Natural killer cell (primary cell): ENCODE results near the gene PRPF6. TPM values are rescaled to one million over a fixed set of nuclear protein-coding genes. Genes with fewer than 3 reads are reported as not detected.
A peak's percentile ranks its signal among the peaks of the same experiment; 100 is the strongest.

Experiments
- ATAC-seq, 3 donors: fragments of 150-1000 bp in 2 of 3; fragments of 200-7000 bp in 1 of 3; cut with Tn5 transposase; 1 replicate in 1 of 3; 2 replicates in 2 of 3; pipeline ENCODE4 v1.10.0; 2021; ENCODE audit warnings: mild to moderate bottlenecking in 2 of 3, moderate library complexity in 2 of 3
- DNase-seq, 2 donors: peaks; one replicate each; pipeline versions ENCODE4 v3.0.0 to v3.0.0-alpha.2; 2013 to 2021; ENCODE audit warnings: mixed read lengths in 1 of 2
- H3K27ac ChIP-seq: one replicate; pipeline ENCODE4 v1.5.1; 2013; ENCODE audit warnings: mild to moderate bottlenecking, low read length
- H3K27me3 ChIP-seq: one replicate; pipeline ENCODE4 v1.6.1; 2013; ENCODE audit warnings: low read length; ENCODE audit not compliant: control insufficient read depth, insufficient read depth
- H3K36me3 ChIP-seq: one replicate; pipeline ENCODE4 v1.6.1; 2013; ENCODE audit warnings: low read length; ENCODE audit not compliant: control insufficient read depth, insufficient read depth
- H3K4me1 ChIP-seq: one replicate; pipeline ENCODE4 v1.6.1; 2013; ENCODE audit warnings: low read length; ENCODE audit not compliant: control insufficient read depth, insufficient read depth
- H3K4me3 ChIP-seq: one replicate; pipeline ENCODE4 v1.5.1; 2013; ENCODE audit warnings: low read length
- H3K9me3 ChIP-seq: one replicate; pipeline ENCODE4 v1.6.1; 2013; ENCODE audit warnings: low read length; ENCODE audit not compliant: control insufficient read depth, insufficient read depth
- H3K27ac Mint-ChIP-seq, 2 donors: one replicate each; pipeline ENCODE4 v1.8.0; 2022; ENCODE audit warnings: mild to moderate bottlenecking in 2 of 2, mixed read lengths in 2 of 2, moderate library complexity in 1 of 2
- H3K27me3 Mint-ChIP-seq, 2 donors: one replicate each; pipeline ENCODE4 v1.8.0; 2022; ENCODE audit warnings: low read depth in 2 of 2, mixed read lengths in 2 of 2
- H3K36me3 Mint-ChIP-seq: one replicate; pipeline ENCODE4 v1.8.0; 2022; ENCODE audit warnings: mixed read lengths
- H3K4me1 Mint-ChIP-seq, 2 donors: one replicate each; pipeline ENCODE4 v1.8.0; 2022; ENCODE audit warnings: mixed read lengths in 2 of 2
- H3K4me3 Mint-ChIP-seq: one replicate; pipeline ENCODE4 v1.8.0; 2022; ENCODE audit warnings: mild to moderate bottlenecking, moderate library complexity, mixed read lengths
- H3K9me3 Mint-ChIP-seq, 2 donors: one replicate each; pipeline ENCODE4 v1.8.0; 2022; ENCODE audit warnings: mixed read lengths in 2 of 2
- CTCF ChIP-seq: fragments of 200-600 bp; IDR thresholded peaks from one replicate; pipeline ENCODE4 v1.8.0; 2022; ENCODE audit warnings: antibody characterized with exemption
- WGBS: methylation state at CpG from one replicate; pipeline ENCODE4 v1.1.7; 2013; ENCODE audit warnings: missing lambda C conversion rate; ENCODE audit not compliant: insufficient coverage; 5-methylcytosine and 5-hydroxymethylcytosine counted together
- intact Hi-C: fragments of 100-400 bp; cut with micrococcal nuclease; formaldehyde crosslinking; loops from one replicate; pipeline ENCODE4 v1.14.2; 2022
- total RNA-seq, 4 donors: library from RNA; stranded (reverse); fragments of 120-200 nt in 1 of 4; gene quantifications; one replicate each; pipeline versions ENCODE4 v1.2.3 to v1.2.4, GENCODE V29; 2013 to 2022

The PRPF6 gene
- total RNA-seq, 3 donors from 2014 or later (not counting 1 experiment from before 2014, with no cell fraction given): 52.7 to 63.0 (median 55.0) TPM

DNA sequence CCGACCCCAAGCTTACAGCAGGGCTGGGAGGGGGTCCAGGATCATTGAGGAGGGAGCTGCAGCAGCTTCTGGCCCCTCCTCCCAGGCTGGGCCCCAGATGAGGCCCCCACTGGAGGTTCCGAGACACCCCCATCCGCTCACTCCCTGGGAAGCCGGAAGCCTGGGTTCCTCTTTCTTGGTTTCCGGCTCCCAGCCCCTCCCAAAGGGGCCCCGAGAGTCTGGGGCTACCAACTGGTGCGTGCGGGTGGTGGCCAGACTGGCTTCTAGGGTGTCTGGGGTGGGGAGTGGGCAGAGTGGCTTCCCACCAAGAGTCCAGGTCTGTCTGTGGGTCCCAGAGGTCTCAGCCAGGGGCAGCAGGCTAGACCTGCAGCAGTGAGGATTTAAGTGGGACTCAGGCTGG lies 96.2 kb downstream of the PRPF6 start:
- ATAC-seq (no peak), DNase-seq (peak in 1 of 2 donors; percentile 55)
- peak overlapping the region; percentile 90 for H3K4me3 Mint-ChIP-seq
- no peaks in the 10 kb centered on the region for H3K27me3 ChIP-seq
- H3K27ac ChIP-seq: peak overlapping the region; percentile 69
- no peaks in the 10 kb centered on the region for H3K9me3 Mint-ChIP-seq
- no peaks in the 10 kb centered on the region for H3K27me3 Mint-ChIP-seq
- no peaks in the 10 kb centered on the region for H3K36me3 Mint-ChIP-seq
- TF ChIP-seq CTCF: no peak
- H3K36me3 ChIP-seq: peaks cover 37% of the 10 kb centered on the region
- peak overlapping the region; percentile 41 to 92 for H3K27ac Mint-ChIP-seq
- WGBS: 10% methylated on average over 8 of the region's 8 CpGs
- peak overlapping the region; percentile 75 for H3K4me3 ChIP-seq
- H3K4me1 ChIP-seq: peaks cover 51% of the 10 kb centered on the region
- no peaks in the 10 kb centered on the region for H3K9me3 ChIP-seq
- intact Hi-C loops: no loop called here
- H3K4me1 Mint-ChIP-seq: peaks cover 16 to 50% of the 10 kb centered on the region in 2 donors

- no peak for TF ChIP-seq CTCF
- Histone ChIP-seq H3K27me3 (no peaks in the 10 kb centered on the region), H3K36me3 (peaks cover 34% of the 10 kb centered on the region), H3K4me1 (peaks cover 55% of the 10 kb centered on the region), H3K9me3 (no peaks in the 10 kb centered on the region), H3K4me3 (peak overlapping the region; percentile 75), H3K27ac (peak overlapping the region; percentile 69)
- Mint-ChIP-seq H3K27me3 (no peaks in the 10 kb centered on the region), H3K4me1 (peaks cover 16 to 50% of the 10 kb centered on the region in 2 donors), H3K27ac (peak overlapping the region; percentile 82 to 92), H3K36me3 (no peaks in the 10 kb centered on the region), H3K9me3 (no peaks in the 10 kb centered on the region), H3K4me3 (peak overlapping the region; percentile 90)
- intact Hi-C loops: no loop called here
- peak in 1 of 3 donors; percentile 0 for ATAC-seq
- 1% methylated on average over 7 of the region's 7 CpGs for WGBS
- no peak for DNase-seq
Observed at GRCh38 chr20:64077541-64077875, 96.6 kb downstream of the PRPF6 start.

DNA sequence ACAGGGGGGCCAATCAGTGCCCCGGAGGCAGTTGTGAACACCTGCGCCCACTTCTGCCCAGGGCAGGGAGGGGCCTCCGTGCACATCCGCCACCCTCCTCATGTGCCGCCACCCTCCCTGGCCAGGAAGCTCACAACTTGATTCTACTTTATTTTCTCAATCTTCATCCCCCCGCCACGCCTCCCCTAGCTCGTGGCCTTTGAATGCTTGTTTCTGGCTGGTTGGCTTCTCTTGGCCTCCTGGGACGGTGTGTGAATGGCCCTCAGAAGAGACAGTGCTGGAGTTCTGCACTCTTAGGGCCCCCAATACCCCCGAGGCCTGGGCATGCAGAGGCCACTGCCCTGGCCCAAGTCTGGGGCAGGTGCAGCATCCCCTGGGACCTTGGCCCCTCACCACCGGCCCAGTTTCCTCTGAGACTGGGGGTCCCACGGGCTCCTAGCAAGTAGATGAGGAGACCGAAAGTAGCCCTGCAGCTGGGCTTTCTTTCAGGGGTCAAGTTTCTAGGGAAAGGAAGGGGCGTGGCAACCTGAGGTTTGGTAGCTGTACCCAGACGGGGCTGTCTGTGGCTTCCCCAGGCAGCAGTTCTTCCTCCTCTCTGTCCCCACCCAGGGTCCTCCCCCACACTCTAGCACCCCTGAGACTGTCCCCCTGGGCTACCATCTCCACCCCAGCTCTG lies 97.1 kb downstream of the PRPF6 start:
- WGBS: 0% methylated on average over 15 of the region's 15 CpGs
- DNase-seq (peak in 1 of 2 donors; percentile 83), ATAC-seq (peak; percentile 50 to 55 (median 53))
- H3K27me3 Mint-ChIP-seq: no peaks in the 10 kb centered on the region
- intact Hi-C loops: no loop called here
- peaks cover 18 to 54% of the 10 kb centered on the region in 2 donors for H3K4me1 Mint-ChIP-seq
- Histone ChIP-seq H3K27ac (peak overlapping the region; percentile 69), H3K4me1 (peaks cover 60% of the 10 kb centered on the region), H3K4me3 (peak overlapping the region; percentile 75), H3K27me3 (no peaks in the 10 kb centered on the region), H3K9me3 (no peaks in the 10 kb centered on the region), H3K36me3 (peaks cover 29% of the 10 kb centered on the region)
- TF ChIP-seq CTCF: no peak
- H3K4me3 Mint-ChIP-seq: peak overlapping the region; percentile 90
- H3K27ac Mint-ChIP-seq: peak overlapping the region; percentile 82 to 92
- H3K36me3 Mint-ChIP-seq: no peaks in the 10 kb centered on the region
- H3K9me3 Mint-ChIP-seq: no peaks in the 10 kb centered on the region

- WGBS: 0% methylated on average over 4 of the region's 4 CpGs
- ATAC-seq: no peak
- H3K9me3 Mint-ChIP-seq: no peaks in the 10 kb centered on the region
- H3K4me1 Mint-ChIP-seq: peaks cover 21 to 58% of the 10 kb centered on the region in 2 donors
- no peaks in the 10 kb centered on the region for H3K9me3 ChIP-seq
- H3K36me3 ChIP-seq: peaks cover 21% of the 10 kb centered on the region
- no peaks in the 10 kb centered on the region for H3K27me3 Mint-ChIP-seq
- intact Hi-C loops: no loop called here
- no peak for TF ChIP-seq CTCF
- peaks cover 65% of the 10 kb centered on the region for H3K4me1 ChIP-seq
- H3K27me3 ChIP-seq: no peaks in the 10 kb centered on the region
- H3K4me3 Mint-ChIP-seq: peak overlapping the region; percentile 90
- H3K27ac Mint-ChIP-seq: peak overlapping the region; percentile 82 to 92
- peak overlapping the region; percentile 75 for H3K4me3 ChIP-seq
- DNase-seq: no peak
- no peaks in the 10 kb centered on the region for H3K36me3 Mint-ChIP-seq
- H3K27ac ChIP-seq: peak overlapping the region; percentile 69
Observed at GRCh38 chr20:64078934-64079272, 98.0 kb downstream of the PRPF6 start.
